ENCODE measurements around the gene MGMT. TPM values are rescaled to one million over a fixed set of nuclear protein-coding genes. Genes with fewer than 3 reads are reported as not detected.

MGMT gene
- polyA plus RNA-seq, 1 donor from 2014 or later, result 0.94 TPM

GRCh38 chr10:129730993-129731325, 263.9 kb downstream of the MGMT start:
- Histone ChIP-seq H3K79me2 (replicated peaks; ENCODE audit: insufficient read depth, low read length) (no peaks in the 10 kb centered on the region), H3F3A (ENCODE audit: insufficient read depth, low read length, poor library complexity, severe bottlenecking) (no peaks in the 10 kb centered on the region), H3K9ac (ENCODE audit: low read length) (no peak overlapping the region), H2AFZ (ENCODE audit: low read depth, low read length) (no peak overlapping the region), H3K27ac (ENCODE audit: low read length) (no peak overlapping the region), H3K27me3 (ENCODE audit: insufficient read depth, low read depth, low read length) (no peaks in the 10 kb centered on the region), H3K9me2 (ENCODE audit: insufficient read depth, low read length) (no peaks in the 10 kb centered on the region), H3K4me2 (ENCODE audit: low read length) (no peak overlapping the region), H3K4me3 (ENCODE audit: low read length) (no peak overlapping the region), H3K36me3 (ENCODE audit: insufficient read depth, low read length) (no peaks in the 10 kb centered on the region), H3K9me3 (ENCODE audit: low read length) (no peaks in the 10 kb centered on the region), H4K20me1 (ENCODE audit: insufficient read depth) (no peaks in the 10 kb centered on the region)
- TF ChIP-seq MXI1 (conservative IDR thresholded peaks at IDR 0.05; ENCODE audit: poor library complexity, severe bottlenecking), result no peak

DNA sequence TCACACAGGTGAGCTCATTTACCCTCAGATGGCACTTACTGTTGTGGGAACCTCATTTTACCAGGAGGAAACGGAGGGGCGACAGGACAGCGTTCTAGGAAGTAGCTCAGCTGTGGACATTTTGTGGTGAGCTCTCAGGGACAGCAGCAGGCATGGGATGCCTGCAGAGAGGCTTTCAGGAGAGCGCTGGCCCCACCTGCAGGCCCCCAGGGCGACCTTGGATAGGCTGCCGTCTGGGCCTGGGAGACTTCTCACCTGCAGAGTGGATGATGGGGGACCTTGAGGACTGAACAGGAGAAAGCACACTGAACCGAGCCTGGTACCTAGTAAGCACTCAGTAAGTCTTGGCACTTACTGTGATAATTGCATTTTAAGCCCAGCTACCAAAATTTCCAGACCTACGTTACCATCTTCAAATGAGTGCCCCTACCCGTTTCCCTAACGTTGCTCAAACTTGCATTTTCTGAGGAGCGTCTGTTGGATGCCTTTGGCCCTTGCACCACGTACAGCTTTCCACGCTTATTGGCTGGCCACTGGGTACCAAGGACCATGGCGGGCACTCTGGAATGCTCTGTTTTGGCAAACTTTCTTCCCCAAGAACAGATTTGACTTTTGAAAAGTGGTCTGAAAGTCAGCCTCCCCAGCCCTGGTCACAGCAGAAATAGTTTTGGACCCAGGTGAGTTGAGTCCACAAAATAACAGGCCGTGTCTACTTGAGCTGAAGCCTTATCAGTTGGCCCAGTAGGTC, 273.7 kb downstream of the MGMT start:
- Histone ChIP-seq H3K27me3 (ENCODE audit: insufficient read depth, low read depth, low read length) (no peaks in the 10 kb centered on the region), H2AFZ (ENCODE audit: low read depth, low read length) (no peak overlapping the region), H3K9me3 (ENCODE audit: low read length) (no peaks in the 10 kb centered on the region), H3K27ac (ENCODE audit: low read length) (no peak overlapping the region), H3K9me2 (ENCODE audit: insufficient read depth, low read length) (no peaks in the 10 kb centered on the region), H3K4me3 (ENCODE audit: low read length) (no peak overlapping the region), H3K9ac (ENCODE audit: low read length) (no peak overlapping the region), H3K36me3 (ENCODE audit: insufficient read depth, low read length) (no peaks in the 10 kb centered on the region), H4K20me1 (ENCODE audit: insufficient read depth) (no peaks in the 10 kb centered on the region), H3K79me2 (replicated peaks; ENCODE audit: insufficient read depth, low read length) (no peaks in the 10 kb centered on the region), H3F3A (ENCODE audit: insufficient read depth, low read length, poor library complexity, severe bottlenecking) (no peaks in the 10 kb centered on the region), H3K4me2 (ENCODE audit: low read length) (no peak overlapping the region)
- TF ChIP-seq EP300 (conservative IDR thresholded peaks at IDR 0.05; ENCODE audit: poor library complexity, severe bottlenecking) (no peak), MXI1 (conservative IDR thresholded peaks at IDR 0.05; ENCODE audit: poor library complexity, severe bottlenecking) (no peak), TAF1 (IDR thresholded peaks at IDR 0.05; ENCODE audit: low read depth) (no peak), CTCF (IDR thresholded peaks at IDR 0.05; ENCODE audit: poor library complexity, severe bottlenecking) (no peak), EZH2 (IDR thresholded peaks at IDR 0.05; ENCODE audit: borderline replicate concordance, insufficient read depth, low read length, poor library complexity, severe bottlenecking) (no peak), POLR2AphosphoS5 (IDR thresholded peaks at IDR 0.05) (no peak), SMC3 (conservative IDR thresholded peaks at IDR 0.05; ENCODE audit: poor library complexity) (no peak), RAD21 (conservative IDR thresholded peaks at IDR 0.05) (no peak), REST (IDR thresholded peaks at IDR 0.05; ENCODE audit: borderline replicate concordance) (no peak)

Data from neural cell (in vitro differentiated cells).